Mammary epithelial cell (primary cell): ENCODE results near the gene MOAP1.

ENCODE experiments used
- CTCF ChIP-seq, 2 donors: IDR thresholded peaks in 1 of 2; conservative IDR thresholded peaks in 1 of 2; 2 replicates each; pipeline ENCODE4 v1.5.1; 2011 to 2012; ENCODE audit warnings: inconsistent platforms in 2 of 2, low read length in 2 of 2, mild to moderate bottlenecking in 2 of 2, control low read depth in 1 of 2, low read depth in 1 of 2; ENCODE audit not compliant: insufficient read depth in 1 of 2; ENCODE audit errors: extremely low read depth in 1 of 2
- EZH2 ChIP-seq: IDR thresholded peaks from 2 replicates; pipeline ENCODE4 v1.6.1; 2012; ENCODE audit warnings: low read length, inconsistent platforms, borderline replicate concordance

DNA sequence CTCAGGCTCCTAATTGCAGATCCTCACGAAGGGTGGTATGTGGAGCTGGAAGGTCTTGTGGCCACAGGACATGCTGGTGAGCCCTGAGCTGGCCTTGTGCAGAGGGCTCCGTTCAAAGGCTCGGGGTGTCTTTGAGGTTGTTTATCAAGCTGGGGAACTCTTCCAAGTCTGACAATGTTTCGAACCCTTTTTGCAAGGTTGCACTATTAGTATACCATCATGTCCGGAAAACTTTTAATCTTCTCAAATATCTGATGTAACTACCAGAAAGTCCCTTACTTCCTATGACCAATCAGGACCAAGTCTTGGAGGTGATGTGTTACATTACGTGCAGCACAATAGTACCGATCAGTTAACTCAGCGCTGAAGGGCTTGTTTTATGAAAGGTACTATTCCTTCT is 43.9 kb upstream of the MOAP1 start:
- TF ChIP-seq CTCF (conservative IDR thresholded peaks at IDR 0.05 in 1 of 2, IDR thresholded peaks at IDR 0.05 in 1 of 2; ENCODE audit: extremely low read depth in 1 of 2, insufficient read depth in 1 of 2, low read depth in 1 of 2, low read length in 2 of 2) (no peak), EZH2 (no peak)
